ENCODE measurements around the gene NDUFV2. TPM values are rescaled to one million over a fixed set of nuclear protein-coding genes. Genes with fewer than 3 reads are reported as not detected.

The NDUFV2 gene
- total and polyA plus RNA-seq, 2 of the 8 experiments (the other 6 are each of a cell fraction or from before 2014, with no cell fraction given): 90.8 to 191 TPM

GRCh38 chr18:9095297-9096006, 7.0 kb upstream of the NDUFV2 start (continued):
- TF ChIP-seq, protein P1, sequence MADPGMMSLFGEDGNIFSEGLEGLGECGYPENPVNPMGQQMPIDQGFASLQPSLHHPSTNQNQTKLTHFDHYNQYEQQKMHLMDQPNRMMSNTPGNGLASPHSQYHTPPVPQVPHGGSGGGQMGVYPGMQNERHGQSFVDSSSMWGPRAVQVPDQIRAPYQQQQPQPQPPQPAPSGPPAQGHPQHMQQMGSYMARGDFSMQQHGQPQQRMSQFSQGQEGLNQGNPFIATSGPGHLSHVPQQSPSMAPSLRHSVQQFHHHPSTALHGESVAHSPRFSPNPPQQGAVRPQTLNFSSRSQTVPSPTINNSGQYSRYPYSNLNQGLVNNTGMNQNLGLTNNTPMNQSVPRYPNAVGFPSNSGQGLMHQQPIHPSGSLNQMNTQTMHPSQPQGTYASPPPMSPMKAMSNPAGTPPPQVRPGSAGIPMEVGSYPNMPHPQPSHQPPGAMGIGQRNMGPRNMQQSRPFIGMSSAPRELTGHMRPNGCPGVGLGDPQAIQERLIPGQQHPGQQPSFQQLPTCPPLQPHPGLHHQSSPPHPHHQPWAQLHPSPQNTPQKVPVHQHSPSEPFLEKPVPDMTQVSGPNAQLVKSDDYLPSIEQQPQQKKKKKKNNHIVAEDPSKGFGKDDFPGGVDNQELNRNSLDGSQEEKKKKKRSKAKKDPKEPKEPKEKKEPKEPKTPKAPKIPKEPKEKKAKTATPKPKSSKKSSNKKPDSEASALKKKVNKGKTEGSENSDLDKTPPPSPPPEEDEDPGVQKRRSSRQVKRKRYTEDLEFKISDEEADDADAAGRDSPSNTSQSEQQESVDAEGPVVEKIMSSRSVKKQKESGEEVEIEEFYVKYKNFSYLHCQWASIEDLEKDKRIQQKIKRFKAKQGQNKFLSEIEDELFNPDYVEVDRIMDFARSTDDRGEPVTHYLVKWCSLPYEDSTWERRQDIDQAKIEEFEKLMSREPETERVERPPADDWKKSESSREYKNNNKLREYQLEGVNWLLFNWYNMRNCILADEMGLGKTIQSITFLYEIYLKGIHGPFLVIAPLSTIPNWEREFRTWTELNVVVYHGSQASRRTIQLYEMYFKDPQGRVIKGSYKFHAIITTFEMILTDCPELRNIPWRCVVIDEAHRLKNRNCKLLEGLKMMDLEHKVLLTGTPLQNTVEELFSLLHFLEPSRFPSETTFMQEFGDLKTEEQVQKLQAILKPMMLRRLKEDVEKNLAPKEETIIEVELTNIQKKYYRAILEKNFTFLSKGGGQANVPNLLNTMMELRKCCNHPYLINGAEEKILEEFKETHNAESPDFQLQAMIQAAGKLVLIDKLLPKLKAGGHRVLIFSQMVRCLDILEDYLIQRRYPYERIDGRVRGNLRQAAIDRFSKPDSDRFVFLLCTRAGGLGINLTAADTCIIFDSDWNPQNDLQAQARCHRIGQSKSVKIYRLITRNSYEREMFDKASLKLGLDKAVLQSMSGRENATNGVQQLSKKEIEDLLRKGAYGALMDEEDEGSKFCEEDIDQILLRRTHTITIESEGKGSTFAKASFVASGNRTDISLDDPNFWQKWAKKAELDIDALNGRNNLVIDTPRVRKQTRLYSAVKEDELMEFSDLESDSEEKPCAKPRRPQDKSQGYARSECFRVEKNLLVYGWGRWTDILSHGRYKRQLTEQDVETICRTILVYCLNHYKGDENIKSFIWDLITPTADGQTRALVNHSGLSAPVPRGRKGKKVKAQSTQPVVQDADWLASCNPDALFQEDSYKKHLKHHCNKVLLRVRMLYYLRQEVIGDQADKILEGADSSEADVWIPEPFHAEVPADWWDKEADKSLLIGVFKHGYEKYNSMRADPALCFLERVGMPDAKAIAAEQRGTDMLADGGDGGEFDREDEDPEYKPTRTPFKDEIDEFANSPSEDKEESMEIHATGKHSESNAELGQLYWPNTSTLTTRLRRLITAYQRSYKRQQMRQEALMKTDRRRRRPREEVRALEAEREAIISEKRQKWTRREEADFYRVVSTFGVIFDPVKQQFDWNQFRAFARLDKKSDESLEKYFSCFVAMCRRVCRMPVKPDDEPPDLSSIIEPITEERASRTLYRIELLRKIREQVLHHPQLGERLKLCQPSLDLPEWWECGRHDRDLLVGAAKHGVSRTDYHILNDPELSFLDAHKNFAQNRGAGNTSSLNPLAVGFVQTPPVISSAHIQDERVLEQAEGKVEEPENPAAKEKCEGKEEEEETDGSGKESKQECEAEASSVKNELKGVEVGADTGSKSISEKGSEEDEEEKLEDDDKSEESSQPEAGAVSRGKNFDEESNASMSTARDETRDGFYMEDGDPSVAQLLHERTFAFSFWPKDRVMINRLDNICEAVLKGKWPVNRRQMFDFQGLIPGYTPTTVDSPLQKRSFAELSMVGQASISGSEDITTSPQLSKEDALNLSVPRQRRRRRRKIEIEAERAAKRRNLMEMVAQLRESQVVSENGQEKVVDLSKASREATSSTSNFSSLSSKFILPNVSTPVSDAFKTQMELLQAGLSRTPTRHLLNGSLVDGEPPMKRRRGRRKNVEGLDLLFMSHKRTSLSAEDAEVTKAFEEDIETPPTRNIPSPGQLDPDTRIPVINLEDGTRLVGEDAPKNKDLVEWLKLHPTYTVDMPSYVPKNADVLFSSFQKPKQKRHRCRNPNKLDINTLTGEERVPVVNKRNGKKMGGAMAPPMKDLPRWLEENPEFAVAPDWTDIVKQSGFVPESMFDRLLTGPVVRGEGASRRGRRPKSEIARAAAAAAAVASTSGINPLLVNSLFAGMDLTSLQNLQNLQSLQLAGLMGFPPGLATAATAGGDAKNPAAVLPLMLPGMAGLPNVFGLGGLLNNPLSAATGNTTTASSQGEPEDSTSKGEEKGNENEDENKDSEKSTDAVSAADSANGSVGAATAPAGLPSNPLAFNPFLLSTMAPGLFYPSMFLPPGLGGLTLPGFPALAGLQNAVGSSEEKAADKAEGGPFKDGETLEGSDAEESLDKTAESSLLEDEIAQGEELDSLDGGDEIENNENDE (IDR thresholded peaks at IDR 0.05; ENCODE audit: insufficient replicate concordance, low read length): no peak
- TF ChIP-seq YY1 (IDR thresholded peaks at IDR 0.05; ENCODE audit: low read depth, low read length) (no peak), EZH2 (IDR thresholded peaks at IDR 0.05; ENCODE audit: low read depth, low read length, severe bottlenecking) (no peak), TBP (IDR thresholded peaks at IDR 0.05; ENCODE audit: low read depth, low read length) (no peak), EGR1 (IDR thresholded peaks at IDR 0.05; ENCODE audit: borderline replicate concordance, low read depth, low read length) (no peak)
